Glutamatergic neuron (in vitro differentiated cells): Measurements from ENCODE around the gene SERTM1. TPM values are rescaled to one million over a fixed set of nuclear protein-coding genes. Genes with fewer than 3 reads are reported as not detected.

ENCODE experiments used
- DNase-seq: peaks from one replicate; pipeline ENCODE4 v3.0.0; 2022
- H3K27ac Mint-ChIP-seq: one replicate; pipeline ENCODE4 v1.8.0; 2020; ENCODE audit warnings: mild to moderate bottlenecking, mixed read lengths, inconsistent platforms; ENCODE audit not compliant: unreplicated experiment
- H3K27me3 Mint-ChIP-seq: one replicate; pipeline ENCODE4 v1.8.0; 2020; ENCODE audit warnings: mild to moderate bottlenecking, moderate library complexity, mixed read lengths, inconsistent platforms; ENCODE audit not compliant: unreplicated experiment
- H3K36me3 Mint-ChIP-seq: one replicate; pipeline ENCODE4 v1.8.0; 2020; ENCODE audit warnings: mild to moderate bottlenecking, mixed read lengths, inconsistent platforms; ENCODE audit not compliant: unreplicated experiment
- H3K4me1 Mint-ChIP-seq: one replicate; pipeline ENCODE4 v1.8.0; 2020; ENCODE audit warnings: mild to moderate bottlenecking, low read depth, mixed read lengths, inconsistent platforms; ENCODE audit not compliant: unreplicated experiment
- H3K4me3 Mint-ChIP-seq: one replicate; pipeline ENCODE4 v1.8.0; 2020; ENCODE audit warnings: mild to moderate bottlenecking, mixed read lengths, inconsistent platforms; ENCODE audit not compliant: unreplicated experiment
- H3K9me3 Mint-ChIP-seq: one replicate; pipeline ENCODE4 v1.8.0; 2020; ENCODE audit warnings: mild to moderate bottlenecking, moderate library complexity, mixed read lengths, inconsistent platforms; ENCODE audit not compliant: unreplicated experiment
- total RNA-seq: library from RNA; stranded (reverse); fragmentation: NEBNext Ultra II Directional; extraction: Animal tissue kit (Norgen Biotek cat#: 25700); gene quantifications from one replicate; pipeline ENCODE4 v1.2.1, GENCODE V29; 2021; ENCODE audit not compliant: unreplicated experiment
- TF ChIP-seq, protein P1 (sequence below): fragments of 200-600 bp; sonication (generic); IDR thresholded peaks from one replicate; pipeline ENCODE4 v1.5.0; 2021; ENCODE audit not compliant: partially characterized antibody, unreplicated experiment

The SERTM1 gene
- total RNA-seq, 1 donor from 2014 or later = 0.88 TPM

DNA sequence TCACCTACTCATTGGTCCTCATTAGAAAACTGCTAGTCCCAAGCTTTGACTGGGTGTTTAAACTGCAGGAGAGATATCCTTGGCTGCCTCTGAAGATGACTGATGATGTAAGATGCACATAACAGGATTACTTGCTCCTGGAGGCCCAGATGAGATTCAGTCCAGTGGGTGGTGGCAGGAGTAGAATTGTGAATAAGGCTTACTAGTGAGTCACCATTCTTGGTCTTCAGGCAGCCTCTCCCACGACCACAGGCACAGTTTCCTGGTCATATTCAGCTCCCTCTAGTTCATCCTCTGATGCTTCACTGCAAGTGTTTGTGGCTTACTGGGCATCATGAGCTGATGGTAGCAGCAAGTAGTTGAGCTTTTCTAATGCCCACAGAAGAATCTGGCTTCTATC, 12.1 kb downstream of the SERTM1 start:
- no peak for DNase-seq
- H3K9me3 Mint-ChIP-seq = no peaks in the 10 kb centered on the region

DNA sequence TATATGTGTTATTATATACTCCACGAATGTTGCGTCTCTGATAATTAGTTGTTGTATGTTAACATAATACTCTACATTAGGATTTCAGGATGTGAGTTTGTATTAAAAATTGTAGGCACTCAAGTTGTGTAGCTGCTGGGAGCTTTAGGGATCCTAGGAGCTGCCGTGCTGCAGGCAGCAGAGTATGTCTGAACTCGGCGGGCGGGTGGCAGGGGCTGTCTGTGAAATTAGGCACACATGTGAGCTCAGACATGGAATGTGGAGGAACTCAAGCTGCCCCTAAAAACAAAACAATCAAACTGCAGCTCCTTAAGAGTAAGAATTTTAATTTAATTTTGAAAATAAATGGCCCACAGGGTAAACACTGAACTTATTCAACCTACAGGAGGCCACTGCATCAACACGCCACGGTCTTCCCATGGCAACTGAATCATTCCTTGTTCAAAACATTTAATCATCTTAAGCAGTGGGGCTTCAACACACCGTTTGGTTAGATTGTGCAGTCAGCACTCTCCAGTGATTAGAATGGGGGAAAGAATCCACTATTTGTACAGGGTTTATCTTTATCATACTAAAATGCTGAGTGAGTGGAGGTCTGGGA, 22.7 kb downstream of the SERTM1 start:
- no peaks in the 10 kb centered on the region for H3K36me3 Mint-ChIP-seq
- H3K9me3 Mint-ChIP-seq = no peaks in the 10 kb centered on the region
- no peaks in the 10 kb centered on the region for H3K4me1 Mint-ChIP-seq
- H3K27me3 Mint-ChIP-seq = no peaks in the 10 kb centered on the region
- no peak overlapping the region for H3K4me3 Mint-ChIP-seq
- no peak overlapping the region for H3K27ac Mint-ChIP-seq
- TF ChIP-seq, protein P1, sequence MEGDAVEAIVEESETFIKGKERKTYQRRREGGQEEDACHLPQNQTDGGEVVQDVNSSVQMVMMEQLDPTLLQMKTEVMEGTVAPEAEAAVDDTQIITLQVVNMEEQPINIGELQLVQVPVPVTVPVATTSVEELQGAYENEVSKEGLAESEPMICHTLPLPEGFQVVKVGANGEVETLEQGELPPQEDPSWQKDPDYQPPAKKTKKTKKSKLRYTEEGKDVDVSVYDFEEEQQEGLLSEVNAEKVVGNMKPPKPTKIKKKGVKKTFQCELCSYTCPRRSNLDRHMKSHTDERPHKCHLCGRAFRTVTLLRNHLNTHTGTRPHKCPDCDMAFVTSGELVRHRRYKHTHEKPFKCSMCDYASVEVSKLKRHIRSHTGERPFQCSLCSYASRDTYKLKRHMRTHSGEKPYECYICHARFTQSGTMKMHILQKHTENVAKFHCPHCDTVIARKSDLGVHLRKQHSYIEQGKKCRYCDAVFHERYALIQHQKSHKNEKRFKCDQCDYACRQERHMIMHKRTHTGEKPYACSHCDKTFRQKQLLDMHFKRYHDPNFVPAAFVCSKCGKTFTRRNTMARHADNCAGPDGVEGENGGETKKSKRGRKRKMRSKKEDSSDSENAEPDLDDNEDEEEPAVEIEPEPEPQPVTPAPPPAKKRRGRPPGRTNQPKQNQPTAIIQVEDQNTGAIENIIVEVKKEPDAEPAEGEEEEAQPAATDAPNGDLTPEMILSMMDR = no peak
- DNase-seq = no peak

More for the DNA sequence above, 12.1 kb downstream of the SERTM1 start:
- H3K36me3 Mint-ChIP-seq = no peaks in the 10 kb centered on the region
- H3K27me3 Mint-ChIP-seq = peaks cover 2% of the 10 kb centered on the region
- no peaks in the 10 kb centered on the region for H3K4me1 Mint-ChIP-seq
- no peak overlapping the region for H3K4me3 Mint-ChIP-seq
- H3K27ac Mint-ChIP-seq = no peak overlapping the region
- TF ChIP-seq, protein P1 = no peak

DNA sequence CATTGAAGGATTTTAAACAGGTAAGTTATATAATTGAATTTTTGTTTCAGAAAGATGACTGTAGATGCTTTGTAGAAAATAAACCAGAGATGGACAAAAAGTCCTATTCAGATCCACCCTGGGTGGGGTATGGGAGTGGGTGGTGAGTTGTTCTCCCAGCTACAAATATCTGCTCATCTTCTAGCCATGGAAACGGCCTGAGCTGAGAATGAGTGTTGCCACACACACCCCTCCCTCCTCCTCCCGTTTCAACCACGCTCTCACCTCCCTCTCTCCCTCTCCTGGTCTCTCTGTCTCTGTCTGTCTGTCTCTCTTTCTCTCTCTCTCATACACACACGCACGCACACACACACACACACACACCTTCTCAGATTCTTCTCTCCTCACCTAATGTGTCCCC, 26.4 kb downstream of the SERTM1 start:
- H3K27ac Mint-ChIP-seq = no peak overlapping the region
- H3K4me3 Mint-ChIP-seq = no peak overlapping the region
- H3K9me3 Mint-ChIP-seq = no peaks in the 10 kb centered on the region
- no peaks in the 10 kb centered on the region for H3K27me3 Mint-ChIP-seq
- DNase-seq = no peak
- H3K36me3 Mint-ChIP-seq = no peaks in the 10 kb centered on the region
- TF ChIP-seq, protein P1 = no peak
- H3K4me1 Mint-ChIP-seq = no peaks in the 10 kb centered on the region

DNA sequence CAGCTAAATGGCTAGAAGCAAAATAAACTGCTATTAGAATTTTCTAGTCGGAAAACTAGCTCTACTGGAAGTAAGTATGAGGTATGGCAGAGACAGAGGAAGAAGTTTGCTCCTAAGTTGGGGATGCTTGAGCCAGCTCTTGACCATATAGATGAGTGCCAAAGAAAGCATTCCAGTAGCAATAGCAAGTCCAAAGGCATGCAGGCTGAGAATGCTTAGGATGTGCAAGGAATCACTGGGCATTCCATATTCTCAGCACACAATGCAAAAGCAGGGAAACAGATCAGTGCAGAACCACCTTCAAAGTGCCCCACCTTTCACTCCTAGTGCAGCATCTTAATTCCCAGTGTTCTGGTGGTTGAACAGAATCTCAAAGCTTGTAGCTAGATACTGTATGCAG, 32.9 kb downstream of the SERTM1 start:
- TF ChIP-seq, protein P1 = no peak
- DNase-seq = no peak
- Mint-ChIP-seq H3K36me3 (no peaks in the 10 kb centered on the region), H3K27me3 (peaks cover 2% of the 10 kb centered on the region), H3K4me1 (no peaks in the 10 kb centered on the region), H3K27ac (no peak overlapping the region), H3K4me3 (no peak overlapping the region), H3K9me3 (peaks cover 2% of the 10 kb centered on the region)

DNA sequence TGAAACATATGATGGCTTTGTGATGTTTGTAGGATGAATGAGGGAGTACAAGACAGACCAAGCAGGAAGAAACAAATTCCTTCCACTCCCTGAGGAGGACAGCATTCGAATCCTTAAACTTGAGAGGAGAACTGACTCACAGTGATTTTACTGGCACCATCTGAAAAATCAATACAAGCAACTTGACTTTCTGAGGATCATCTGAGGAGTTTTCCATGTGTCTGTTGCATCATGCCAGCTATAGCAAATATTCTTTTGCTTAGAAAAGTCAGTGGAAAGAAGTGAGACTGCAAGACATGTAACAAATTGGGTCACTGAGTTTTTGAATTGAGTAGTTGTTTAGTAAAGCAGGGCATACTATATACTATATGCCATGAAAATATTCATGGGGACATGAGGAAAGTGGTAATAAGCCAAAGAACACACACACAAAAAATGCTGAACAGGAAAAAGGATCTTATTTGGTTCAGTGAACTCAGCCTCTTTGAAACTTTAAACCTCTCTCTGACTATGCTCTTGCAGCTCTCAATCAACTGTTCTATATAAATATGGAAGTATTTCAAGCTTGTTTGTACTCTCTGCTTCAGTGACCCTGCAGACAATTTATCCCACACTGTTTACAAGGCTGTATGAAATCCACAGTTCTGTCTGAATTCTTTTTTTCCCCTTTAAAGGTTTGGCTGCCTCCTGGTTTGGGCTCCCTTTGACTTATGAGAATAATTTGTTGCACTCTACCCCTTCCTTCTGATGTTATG, 35.5 kb downstream of the SERTM1 start:
- DNase-seq = no peak
- Mint-ChIP-seq H3K4me3 (no peak overlapping the region), H3K4me1 (no peaks in the 10 kb centered on the region), H3K27me3 (peaks cover 4% of the 10 kb centered on the region), H3K36me3 (peaks cover 5% of the 10 kb centered on the region), H3K27ac (no peak overlapping the region), H3K9me3 (peaks cover 2% of the 10 kb centered on the region)
- TF ChIP-seq, protein P1 = no peak
